Neural cell (in vitro differentiated cells): ENCODE data around the gene ASH1L. TPM values are rescaled to one million over a fixed set of nuclear protein-coding genes. Genes with fewer than 3 reads are reported as not detected.
"Not testable (repeated sequence)": the region's sequence is repeated elsewhere in the genome, so short reads cannot be mapped to it uniquely, and the experiment has no call there.

Experiments used
- H2AFZ ChIP-seq: fragments of 200-600, 300-800 bp; sonication (generic), shearing (Covaris generic); 2 replicates; pipeline ENCODE4 v1.6.0; 2014; ENCODE audit warnings: low read depth, mild to moderate bottlenecking, antibody characterized with exemption, low read length, moderate library complexity
- H3F3A ChIP-seq: fragments of 200-600 bp; shearing (Covaris generic); 2 replicates; pipeline ENCODE4 v1.6.1; 2016; ENCODE audit warnings: mild to moderate bottlenecking, moderate library complexity, mixed read lengths, antibody characterized with exemption, low read length; ENCODE audit not compliant: insufficient read depth, poor library complexity, severe bottlenecking
- H3K27ac ChIP-seq: fragments of 200-600, 300-800 bp; sonication (generic), shearing (Covaris generic); 2 replicates; pipeline ENCODE4 v1.5.1; 2014; ENCODE audit warnings: mild to moderate bottlenecking, low read length, moderate library complexity
- H3K27me3 ChIP-seq: fragments of 300-800, 200-600 bp; sonication (generic), shearing (Covaris generic); 2 replicates; pipeline ENCODE4 v1.6.0; 2014; ENCODE audit warnings: mild to moderate bottlenecking, low read depth, low read length, moderate library complexity; ENCODE audit not compliant: insufficient read depth
- H3K36me3 ChIP-seq: fragments of 300-800, 200-600 bp; sonication (generic), shearing (Covaris generic); 2 replicates; pipeline ENCODE4 v1.5.1; 2014; ENCODE audit warnings: mild to moderate bottlenecking, antibody characterized with exemption, low read length, moderate library complexity; ENCODE audit not compliant: insufficient read depth
- H3K4me2 ChIP-seq: fragments of 300-800, 200-600 bp; sonication (generic), shearing (Covaris generic); 2 replicates; pipeline ENCODE4 v1.6.0; 2014; ENCODE audit warnings: mild to moderate bottlenecking, low read length
- H3K4me3 ChIP-seq: fragments of 300-800, 200-600 bp; sonication (generic), shearing (Covaris generic); 2 replicates; pipeline ENCODE4 v1.5.1; 2014; ENCODE audit warnings: mild to moderate bottlenecking, low read length, moderate library complexity
- H3K79me2 ChIP-seq: fragments of 200-600 bp; shearing (Covaris generic); replicated peaks from 2 replicates; pipeline ENCODE4 v1.6.0; 2014; ENCODE audit warnings: mild to moderate bottlenecking, low read length, moderate library complexity; ENCODE audit not compliant: insufficient read depth
- H3K9ac ChIP-seq: fragments of 300-800, 200-600 bp; sonication (generic), shearing (Covaris generic); 2 replicates; pipeline ENCODE4 v1.6.1; 2016; ENCODE audit warnings: mild to moderate bottlenecking, low read length, mixed read lengths
- H3K9me2 ChIP-seq: fragments of 200-600 bp; shearing (Covaris generic); 2 replicates; pipeline ENCODE4 v1.6.1; 2016; ENCODE audit warnings: mild to moderate bottlenecking, low read length, mixed read lengths; ENCODE audit not compliant: insufficient read depth
- H3K9me3 ChIP-seq: fragments of 200-600, 300-800 bp; sonication (generic), shearing (Covaris generic); 2 replicates; pipeline ENCODE4 v1.6.1; 2016; ENCODE audit warnings: mild to moderate bottlenecking, mixed run types, low read length, moderate library complexity, mixed read lengths
- H4K20me1 ChIP-seq: fragments of 200-600 bp; shearing (Covaris generic); 2 replicates; pipeline ENCODE4 v1.6.1; 2016; ENCODE audit warnings: mild to moderate bottlenecking, mixed run types; ENCODE audit not compliant: insufficient read depth
- CTCF ChIP-seq: fragments of 450-650 bp; IDR thresholded peaks from 2 replicates; pipeline ENCODE4 v1.5.1; 2014; ENCODE audit warnings: antibody characterized with exemption, mild to moderate bottlenecking, moderate library complexity; ENCODE audit not compliant: poor library complexity, severe bottlenecking
- EP300 ChIP-seq: fragments of 450-650 bp; conservative IDR thresholded peaks from 2 replicates; pipeline ENCODE4 v1.6.1; 2014; ENCODE audit warnings: antibody characterized with exemption, mild to moderate bottlenecking, moderate library complexity; ENCODE audit not compliant: poor library complexity, severe bottlenecking
- EZH2 ChIP-seq: fragments of 200-600, 300-800 bp; shearing (Covaris generic), sonication (generic); IDR thresholded peaks from 2 replicates; pipeline ENCODE4 v1.6.1; 2014; ENCODE audit warnings: antibody characterized with exemption, low read length, borderline replicate concordance, mild to moderate bottlenecking; ENCODE audit not compliant: insufficient read depth, poor library complexity, severe bottlenecking
- MXI1 ChIP-seq: fragments of 450-650 bp; conservative IDR thresholded peaks from 2 replicates; pipeline ENCODE4 v1.6.1; 2014; ENCODE audit warnings: antibody characterized with exemption, mild to moderate bottlenecking; ENCODE audit not compliant: poor library complexity, severe bottlenecking
- POLR2AphosphoS5 ChIP-seq: IDR thresholded peaks from 2 replicates; pipeline ENCODE4 v1.6.1; 2012
- RAD21 ChIP-seq: fragments of 450-650 bp; conservative IDR thresholded peaks from 2 replicates; pipeline ENCODE4 v1.6.1; 2014; ENCODE audit warnings: antibody characterized with exemption, mild to moderate bottlenecking, moderate library complexity
- SMC3 ChIP-seq: fragments of 450-650 bp; conservative IDR thresholded peaks from 2 replicates; pipeline ENCODE4 v1.6.1; 2014; ENCODE audit warnings: antibody characterized with exemption, mild to moderate bottlenecking, moderate library complexity; ENCODE audit not compliant: poor library complexity
- TAF1 ChIP-seq: IDR thresholded peaks from 2 replicates; pipeline ENCODE4 v1.6.1; 2012; ENCODE audit warnings: low read depth
- polyA plus RNA-seq: library from polyadenylated mRNA; depleted of rRNA; stranded (reverse); fragments of >200 nt; gene quantifications from 2 replicates; pipeline ENCODE4 v1.2.3, GENCODE V29; 2014
- TF ChIP-seq, protein P1 (sequence below): IDR thresholded peaks from 2 replicates; pipeline ENCODE4 v1.6.1; 2012; ENCODE audit warnings: borderline replicate concordance

The ASH1L gene
- polyA plus RNA-seq, 1 donor from 2014 or later, result 16.2 TPM

GRCh38 chr1:155294520-155295182, 268.0 kb downstream of the ASH1L start:
- Histone ChIP-seq H3K27me3 (peaks cover 27% of the 10 kb centered on the region), H4K20me1 (no peaks in the 10 kb centered on the region), H3F3A (no peaks in the 10 kb centered on the region), H2AFZ (no peak overlapping the region), H3K9me2 (no peaks in the 10 kb centered on the region), H3K9ac (no peak overlapping the region), H3K4me2 (no peak overlapping the region), H3K27ac (no peak overlapping the region), H3K36me3 (no peaks in the 10 kb centered on the region), H3K79me2 (no peaks in the 10 kb centered on the region), H3K4me3 (no peak overlapping the region), H3K9me3 (no peaks in the 10 kb centered on the region)
- TF ChIP-seq, protein P1, sequence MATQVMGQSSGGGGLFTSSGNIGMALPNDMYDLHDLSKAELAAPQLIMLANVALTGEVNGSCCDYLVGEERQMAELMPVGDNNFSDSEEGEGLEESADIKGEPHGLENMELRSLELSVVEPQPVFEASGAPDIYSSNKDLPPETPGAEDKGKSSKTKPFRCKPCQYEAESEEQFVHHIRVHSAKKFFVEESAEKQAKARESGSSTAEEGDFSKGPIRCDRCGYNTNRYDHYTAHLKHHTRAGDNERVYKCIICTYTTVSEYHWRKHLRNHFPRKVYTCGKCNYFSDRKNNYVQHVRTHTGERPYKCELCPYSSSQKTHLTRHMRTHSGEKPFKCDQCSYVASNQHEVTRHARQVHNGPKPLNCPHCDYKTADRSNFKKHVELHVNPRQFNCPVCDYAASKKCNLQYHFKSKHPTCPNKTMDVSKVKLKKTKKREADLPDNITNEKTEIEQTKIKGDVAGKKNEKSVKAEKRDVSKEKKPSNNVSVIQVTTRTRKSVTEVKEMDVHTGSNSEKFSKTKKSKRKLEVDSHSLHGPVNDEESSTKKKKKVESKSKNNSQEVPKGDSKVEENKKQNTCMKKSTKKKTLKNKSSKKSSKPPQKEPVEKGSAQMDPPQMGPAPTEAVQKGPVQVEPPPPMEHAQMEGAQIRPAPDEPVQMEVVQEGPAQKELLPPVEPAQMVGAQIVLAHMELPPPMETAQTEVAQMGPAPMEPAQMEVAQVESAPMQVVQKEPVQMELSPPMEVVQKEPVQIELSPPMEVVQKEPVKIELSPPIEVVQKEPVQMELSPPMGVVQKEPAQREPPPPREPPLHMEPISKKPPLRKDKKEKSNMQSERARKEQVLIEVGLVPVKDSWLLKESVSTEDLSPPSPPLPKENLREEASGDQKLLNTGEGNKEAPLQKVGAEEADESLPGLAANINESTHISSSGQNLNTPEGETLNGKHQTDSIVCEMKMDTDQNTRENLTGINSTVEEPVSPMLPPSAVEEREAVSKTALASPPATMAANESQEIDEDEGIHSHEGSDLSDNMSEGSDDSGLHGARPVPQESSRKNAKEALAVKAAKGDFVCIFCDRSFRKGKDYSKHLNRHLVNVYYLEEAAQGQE, result no peak
- no peak for TF ChIP-seq EZH2
- TF ChIP-seq RAD21, result no peak
- no peak for TF ChIP-seq MXI1
- no peak for TF ChIP-seq EP300
- no peak for TF ChIP-seq TAF1
- TF ChIP-seq SMC3, result no peak
- no peak for TF ChIP-seq POLR2AphosphoS5
- TF ChIP-seq CTCF, result no peak

GRCh38 chr1:155293086-155293749, 269.4 kb downstream of the ASH1L start:
- TF ChIP-seq SMC3, result no peak
- no peak for TF ChIP-seq CTCF
- TF ChIP-seq EZH2, result no peak
- no peak for TF ChIP-seq POLR2AphosphoS5
- TF ChIP-seq, protein P1, result no peak
- no peak for TF ChIP-seq EP300
- no peak for TF ChIP-seq RAD21
- TF ChIP-seq TAF1, result no peak
- TF ChIP-seq MXI1, result no peak
- Histone ChIP-seq H3K9ac (no peak overlapping the region), H3K4me3 (no peak overlapping the region), H2AFZ (no peak overlapping the region), H3K4me2 (no peak overlapping the region), H3K27ac (no peak overlapping the region), H3F3A (no peaks in the 10 kb centered on the region), H3K79me2 (no peaks in the 10 kb centered on the region), H4K20me1 (no peaks in the 10 kb centered on the region), H3K36me3 (no peaks in the 10 kb centered on the region), H3K27me3 (peaks cover 27% of the 10 kb centered on the region), H3K9me3 (no peaks in the 10 kb centered on the region), H3K9me2 (no peaks in the 10 kb centered on the region)

DNA sequence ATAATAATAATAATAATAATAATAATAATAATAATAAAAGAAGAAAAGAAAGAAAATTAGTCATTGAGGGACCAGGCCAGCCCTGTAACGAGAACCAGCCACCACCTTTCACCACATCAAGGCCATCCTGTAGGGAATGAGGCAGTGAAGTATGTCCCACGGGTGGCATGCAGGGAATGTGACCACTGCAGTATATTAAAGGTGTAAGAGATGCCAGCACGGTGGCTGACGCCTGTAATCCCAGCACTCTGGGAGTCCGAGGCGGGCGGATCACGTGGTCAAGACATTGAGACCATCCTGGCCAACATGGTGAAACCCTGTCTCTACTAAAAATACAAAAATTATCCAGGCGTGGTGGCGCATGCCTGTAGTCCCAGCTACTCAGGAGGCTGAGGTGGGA, 271.6 kb downstream of the ASH1L start:
- not testable (repeated sequence) for H3K79me2 ChIP-seq, H3K4me3 ChIP-seq, H3K36me3 ChIP-seq, H3K27ac ChIP-seq, H3K4me2 ChIP-seq, H3K9ac ChIP-seq, H3K9me3 ChIP-seq, H3K9me2 ChIP-seq, H3F3A ChIP-seq, H2AFZ ChIP-seq, H4K20me1 ChIP-seq
- peaks cover 25% of the 10 kb centered on the region for H3K27me3 ChIP-seq
